ENCODE measurements around the gene TESK2. TPM values are rescaled to one million over a fixed set of nuclear protein-coding genes. Genes with fewer than 3 reads are reported as not detected.

The TESK2 gene
- polyA plus RNA-seq, 1 donor (not counting 4 experiments of a cell fraction or from before 2014, with no cell fraction given), result 2.0 TPM

DNA sequence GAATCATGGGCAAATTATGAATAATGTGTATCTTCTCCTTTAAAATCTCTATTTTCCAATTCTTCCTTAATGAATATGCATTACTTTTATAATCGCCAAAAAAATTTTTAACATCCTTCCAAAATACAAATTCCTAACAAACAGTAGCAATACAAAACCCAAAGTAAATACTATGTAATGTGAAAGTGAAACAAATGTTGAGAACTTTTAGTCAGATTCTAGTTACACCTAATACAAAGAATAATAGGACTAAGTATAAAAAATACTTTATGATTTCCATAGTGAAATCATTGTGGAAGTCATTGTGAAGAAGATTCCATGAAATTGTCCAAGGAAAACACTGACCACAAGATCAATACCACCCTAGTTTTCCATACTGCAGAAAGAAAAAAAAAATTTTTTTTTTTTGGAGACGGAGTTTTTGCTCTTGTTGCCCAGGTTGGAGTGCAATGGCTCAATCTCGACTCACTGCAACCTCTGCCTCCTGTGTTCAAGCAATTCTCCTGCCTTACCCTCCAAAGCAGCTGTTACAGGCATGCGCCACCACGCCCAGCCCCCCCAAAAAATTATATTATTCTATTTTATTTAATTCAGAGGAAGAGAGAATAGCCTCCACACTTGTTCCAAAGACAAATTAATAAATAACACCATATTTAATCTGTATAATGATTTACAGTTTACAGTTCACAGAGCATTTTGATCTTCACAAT is 11.8 kb downstream of the TESK2 start:
- H3K36me3 ChIP-seq (ENCODE audit: control insufficient read depth in 2 of 2, extremely low read depth in 1 of 2, insufficient read depth in 2 of 2, low read length in 2 of 2), result no peaks in the 10 kb centered on the region
- H3K4me3 ChIP-seq (ENCODE audit: control insufficient read depth in 2 of 3, extremely low read depth in 1 of 3, insufficient read depth in 2 of 3, low read depth in 1 of 3, low read length in 3 of 3), result no peak overlapping the region
- no peaks in the 10 kb centered on the region for H3K9me3 ChIP-seq (ENCODE audit: control insufficient read depth, low read depth, low read length)
- dilution Hi-C loops (cut with MboI; ENCODE audit: extremely low pct_ligation_motif_present, low sequenced_read_pairs), result no loop called here
- FAIRE-seq (no peak), DNase-seq (ENCODE audit: low read depth, low spot score) (no peak)
- no peak overlapping the region for H2AFZ ChIP-seq (ENCODE audit: control insufficient read depth, low read length)
- H3K4me1 ChIP-seq (ENCODE audit: control insufficient read depth, extremely low read depth, insufficient read depth, low read length), result no peaks in the 10 kb centered on the region
- no peaks in the 10 kb centered on the region for H3K9me1 ChIP-seq (ENCODE audit: control insufficient read depth, extremely low read depth, insufficient read depth, low read length)
- H3K27ac ChIP-seq (ENCODE audit: control insufficient read depth, insufficient read depth, low read length), result no peak overlapping the region
- TF ChIP-seq, protein P1, sequence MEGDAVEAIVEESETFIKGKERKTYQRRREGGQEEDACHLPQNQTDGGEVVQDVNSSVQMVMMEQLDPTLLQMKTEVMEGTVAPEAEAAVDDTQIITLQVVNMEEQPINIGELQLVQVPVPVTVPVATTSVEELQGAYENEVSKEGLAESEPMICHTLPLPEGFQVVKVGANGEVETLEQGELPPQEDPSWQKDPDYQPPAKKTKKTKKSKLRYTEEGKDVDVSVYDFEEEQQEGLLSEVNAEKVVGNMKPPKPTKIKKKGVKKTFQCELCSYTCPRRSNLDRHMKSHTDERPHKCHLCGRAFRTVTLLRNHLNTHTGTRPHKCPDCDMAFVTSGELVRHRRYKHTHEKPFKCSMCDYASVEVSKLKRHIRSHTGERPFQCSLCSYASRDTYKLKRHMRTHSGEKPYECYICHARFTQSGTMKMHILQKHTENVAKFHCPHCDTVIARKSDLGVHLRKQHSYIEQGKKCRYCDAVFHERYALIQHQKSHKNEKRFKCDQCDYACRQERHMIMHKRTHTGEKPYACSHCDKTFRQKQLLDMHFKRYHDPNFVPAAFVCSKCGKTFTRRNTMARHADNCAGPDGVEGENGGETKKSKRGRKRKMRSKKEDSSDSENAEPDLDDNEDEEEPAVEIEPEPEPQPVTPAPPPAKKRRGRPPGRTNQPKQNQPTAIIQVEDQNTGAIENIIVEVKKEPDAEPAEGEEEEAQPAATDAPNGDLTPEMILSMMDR (optimal IDR thresholded peaks at IDR 0.05 in 1 of 3, IDR thresholded peaks at IDR 0.05 in 1 of 3, conservative IDR thresholded peaks at IDR 0.05 in 1 of 3; ENCODE audit: extremely low read depth in 1 of 3, insufficient read depth in 2 of 3, low read length in 3 of 3), result no peak
- no peak for TF ChIP-seq EZH2 (IDR thresholded peaks at IDR 0.05; ENCODE audit: low read length)
- H3K79me2 ChIP-seq (ENCODE audit: control insufficient read depth, insufficient read depth, low read length), result no peaks in the 10 kb centered on the region
- H3K9ac ChIP-seq (ENCODE audit: control insufficient read depth, extremely low read depth, insufficient read depth, low read length), result no peak overlapping the region
- no peaks in the 10 kb centered on the region for H4K20me1 ChIP-seq (ENCODE audit: control insufficient read depth, extremely low read depth, insufficient read depth, low read length)
- no peaks in the 10 kb centered on the region for H3K27me3 ChIP-seq (ENCODE audit: control insufficient read depth, extremely low read depth, insufficient read depth, low read length)
- no peak overlapping the region for H3K4me2 ChIP-seq (ENCODE audit: control insufficient read depth, extremely low read depth, insufficient read depth, low read depth, low read length)

DNA sequence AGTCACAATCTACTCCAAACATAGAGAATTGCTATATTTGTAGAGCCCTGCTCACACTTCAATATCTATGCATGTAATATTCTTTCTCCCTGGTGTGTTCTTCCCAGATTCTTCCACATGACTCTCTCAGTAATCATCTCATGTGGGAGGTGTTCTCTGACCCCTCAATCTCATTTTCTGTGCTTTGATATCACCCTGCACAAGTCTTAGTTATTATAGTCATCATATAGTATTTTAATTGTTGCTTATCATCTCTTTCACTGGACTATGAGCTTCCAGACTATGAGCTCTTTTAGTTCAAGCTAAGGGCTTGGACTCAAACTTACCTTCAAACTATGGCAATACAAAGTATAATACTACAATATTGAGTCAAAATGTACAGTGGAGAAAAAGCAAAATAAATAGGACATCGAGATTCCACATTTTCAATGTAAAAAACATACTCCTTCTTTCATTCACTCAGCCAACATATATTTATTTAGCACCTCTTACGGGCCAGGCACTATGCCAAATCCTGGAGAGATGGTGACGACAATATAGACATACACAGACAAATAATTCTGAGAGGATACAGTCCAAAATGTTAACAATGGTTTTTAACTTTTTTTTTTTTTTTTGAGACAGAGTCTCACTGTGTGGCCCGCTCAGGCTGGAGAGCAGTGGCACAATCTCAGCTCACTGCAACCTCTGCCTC is 12.7 kb downstream of the TESK2 start:
- Histone ChIP-seq H3K4me1 (ENCODE audit: control insufficient read depth, extremely low read depth, insufficient read depth, low read length) (no peaks in the 10 kb centered on the region), H3K9me1 (ENCODE audit: control insufficient read depth, extremely low read depth, insufficient read depth, low read length) (no peaks in the 10 kb centered on the region), H4K20me1 (ENCODE audit: control insufficient read depth, extremely low read depth, insufficient read depth, low read length) (no peaks in the 10 kb centered on the region), H3K4me3 (ENCODE audit: control insufficient read depth in 2 of 3, extremely low read depth in 1 of 3, insufficient read depth in 2 of 3, low read depth in 1 of 3, low read length in 3 of 3) (no peak overlapping the region), H3K36me3 (ENCODE audit: control insufficient read depth in 2 of 2, extremely low read depth in 1 of 2, insufficient read depth in 2 of 2, low read length in 2 of 2) (no peaks in the 10 kb centered on the region), H3K27me3 (ENCODE audit: control insufficient read depth, extremely low read depth, insufficient read depth, low read length) (no peaks in the 10 kb centered on the region), H3K27ac (ENCODE audit: control insufficient read depth, insufficient read depth, low read length) (no peak overlapping the region), H3K9ac (ENCODE audit: control insufficient read depth, extremely low read depth, insufficient read depth, low read length) (no peak overlapping the region), H2AFZ (ENCODE audit: control insufficient read depth, low read length) (no peak overlapping the region), H3K4me2 (ENCODE audit: control insufficient read depth, extremely low read depth, insufficient read depth, low read depth, low read length) (no peak overlapping the region), H3K9me3 (ENCODE audit: control insufficient read depth, low read depth, low read length) (no peaks in the 10 kb centered on the region), H3K79me2 (ENCODE audit: control insufficient read depth, insufficient read depth, low read length) (no peaks in the 10 kb centered on the region)
- TF ChIP-seq, protein P1 (optimal IDR thresholded peaks at IDR 0.05 in 1 of 3, IDR thresholded peaks at IDR 0.05 in 1 of 3, conservative IDR thresholded peaks at IDR 0.05 in 1 of 3; ENCODE audit: extremely low read depth in 1 of 3, insufficient read depth in 2 of 3, low read length in 3 of 3), result no peak
- TF ChIP-seq EZH2 (IDR thresholded peaks at IDR 0.05; ENCODE audit: low read length), result no peak
- no peak for FAIRE-seq
- no peak for DNase-seq (ENCODE audit: low read depth, low spot score)
- dilution Hi-C loops (cut with MboI; ENCODE audit: extremely low pct_ligation_motif_present, low sequenced_read_pairs), result no loop called here

All from keratinocyte (primary cell).